ENCODE data around the gene DCLK2.

DCLK2 gene

DNA sequence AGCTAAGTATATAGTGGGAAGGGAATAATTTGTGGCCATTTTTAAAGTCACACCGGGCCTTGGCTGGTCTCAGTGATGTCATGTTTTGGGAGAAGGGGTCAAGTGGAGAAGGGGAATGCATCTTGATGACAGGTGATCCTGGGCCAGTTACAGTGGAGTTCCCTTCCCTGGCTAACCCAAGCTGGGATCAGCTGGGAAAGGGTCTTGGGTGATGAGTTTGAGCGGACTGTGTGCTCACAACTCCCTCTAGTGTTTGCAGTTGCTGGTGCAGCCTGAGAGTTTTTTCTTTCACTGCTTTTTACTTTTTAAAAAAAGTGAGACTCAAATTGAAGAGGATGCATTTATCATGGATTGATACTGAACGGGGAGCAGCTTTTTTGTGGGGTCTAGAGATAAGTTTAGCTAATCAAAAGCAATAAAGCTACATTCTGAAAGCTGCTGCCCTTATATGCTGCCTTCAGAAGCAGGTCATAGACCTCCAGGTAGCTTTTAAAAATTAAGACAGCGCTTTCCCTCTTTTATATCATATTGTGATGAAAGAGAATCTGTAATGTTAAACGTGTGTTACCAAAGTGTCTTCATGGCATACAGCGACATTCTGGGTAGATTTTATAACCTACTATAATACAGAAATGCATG lies 164.7 kb downstream of the DCLK2 start:
- DNase-seq (ENCODE audit: low read depth) = peak; percentile 54

DNA sequence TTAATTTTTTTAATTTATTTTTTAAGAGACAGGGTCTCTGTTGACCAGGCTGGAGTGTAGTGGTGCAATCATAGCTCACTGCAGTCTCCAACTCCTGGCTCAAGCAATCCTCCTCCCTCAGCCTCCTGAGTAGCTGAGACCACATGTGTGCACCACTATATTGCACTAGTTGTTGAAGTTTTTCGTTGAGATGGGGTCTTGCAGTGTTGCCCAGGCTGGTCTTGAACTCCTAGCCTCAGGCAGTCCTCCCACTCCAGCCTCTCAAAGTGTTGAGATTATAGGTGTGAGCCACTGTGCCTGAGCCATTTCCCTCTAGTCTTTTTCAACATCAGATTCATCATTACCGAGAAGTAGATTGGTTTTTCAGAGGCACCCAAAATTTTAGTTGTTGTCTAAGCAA lies 165.7 kb downstream of the DCLK2 start:
- no peak for DNase-seq (ENCODE audit: low read depth)

DNA sequence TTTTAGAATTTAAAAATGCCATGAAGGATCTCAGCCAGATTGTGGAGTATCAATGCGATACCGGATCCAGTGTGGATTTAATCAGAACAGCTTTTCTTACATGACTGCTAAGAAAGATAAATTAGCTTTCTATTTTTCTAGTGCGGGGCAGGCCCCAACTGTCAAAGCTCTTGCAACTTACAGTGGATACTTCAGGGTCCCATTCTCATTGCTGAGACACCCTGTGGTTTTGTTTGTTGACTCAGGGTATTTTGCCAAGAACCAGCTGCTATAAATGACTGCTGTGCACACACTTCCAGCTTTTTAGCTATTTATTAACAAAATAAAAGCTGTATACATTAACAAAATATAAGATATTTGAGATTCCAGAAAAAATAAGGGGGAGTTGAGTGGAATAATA lies 166.4 kb downstream of the DCLK2 start:
- peak; percentile 45 for DNase-seq (ENCODE audit: low read depth)

DNA sequence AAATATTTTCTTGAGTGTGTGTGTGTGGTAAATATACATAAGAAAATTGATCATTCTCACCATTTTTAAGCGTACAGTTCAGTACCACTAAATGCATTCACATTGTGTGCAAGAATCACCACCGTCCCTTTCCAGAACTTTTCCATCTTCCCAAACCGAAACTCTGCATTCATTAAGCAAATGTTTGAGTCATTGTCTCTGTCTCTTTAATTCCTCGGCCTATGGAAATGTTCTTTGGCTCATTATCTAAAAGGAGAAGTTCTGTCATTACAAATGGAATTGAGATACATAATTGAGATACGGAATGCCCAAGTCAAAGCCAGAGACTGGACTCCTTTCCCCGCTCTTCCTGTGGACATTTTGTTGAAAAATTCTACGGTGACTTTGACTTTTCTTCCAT lies 168.9 kb downstream of the DCLK2 start:
- DNase-seq (ENCODE audit: low read depth) = no peak

DNA sequence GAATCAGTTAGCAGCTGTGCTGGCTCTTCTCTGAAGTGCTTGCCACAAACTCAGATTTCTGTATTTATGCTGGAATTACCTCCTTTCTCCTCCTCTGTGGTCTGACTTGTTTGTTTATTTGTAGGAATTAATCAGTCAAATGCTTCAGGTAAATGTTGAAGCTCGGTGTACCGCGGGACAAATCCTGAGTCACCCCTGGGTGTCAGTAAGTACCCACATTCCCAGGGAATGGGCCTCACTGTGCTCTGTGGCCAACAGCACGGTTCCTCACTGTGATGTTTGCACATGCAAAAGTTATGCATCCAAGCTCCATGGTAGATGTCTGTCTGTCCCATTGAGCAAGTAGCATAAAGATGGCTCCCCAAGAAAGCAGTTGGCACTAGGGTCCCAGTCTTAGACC lies 169.9 kb downstream of the DCLK2 start:
- peak; percentile 28 for DNase-seq (ENCODE audit: low read depth)

DNA sequence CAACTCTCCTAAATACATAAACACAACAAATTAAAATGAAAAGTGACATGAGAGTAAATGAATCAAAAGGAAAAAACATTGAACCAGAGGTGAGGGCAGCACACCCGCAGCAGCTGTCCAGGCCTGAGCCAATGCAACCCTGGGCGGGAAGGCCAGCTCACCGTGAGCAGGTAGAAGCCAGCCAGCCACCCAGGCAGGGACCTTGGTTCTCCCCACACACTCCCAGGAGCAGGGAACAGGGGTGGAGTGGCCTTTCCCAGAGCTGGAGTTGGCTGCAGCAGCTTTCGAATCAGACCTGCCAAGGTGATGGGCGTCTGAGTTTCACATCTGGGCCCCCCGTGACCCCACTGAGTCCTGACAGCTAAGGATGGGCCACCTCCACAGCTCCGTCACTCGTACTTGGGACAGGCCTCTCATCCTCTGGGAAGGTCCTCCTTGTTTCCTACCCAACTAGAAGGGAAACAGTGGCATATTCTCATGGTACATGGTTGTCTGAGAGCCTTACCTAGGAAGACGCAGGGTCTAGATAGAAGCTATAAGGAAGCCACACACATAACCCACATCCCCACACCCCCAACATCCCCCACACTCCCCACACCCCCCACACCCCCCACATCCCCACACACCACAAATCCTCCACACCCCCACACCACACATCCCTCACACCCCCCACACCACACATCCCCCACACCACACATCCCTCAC lies 172.2 kb downstream of the DCLK2 start:
- DNase-seq (ENCODE audit: low read depth) = no peak

DNA sequence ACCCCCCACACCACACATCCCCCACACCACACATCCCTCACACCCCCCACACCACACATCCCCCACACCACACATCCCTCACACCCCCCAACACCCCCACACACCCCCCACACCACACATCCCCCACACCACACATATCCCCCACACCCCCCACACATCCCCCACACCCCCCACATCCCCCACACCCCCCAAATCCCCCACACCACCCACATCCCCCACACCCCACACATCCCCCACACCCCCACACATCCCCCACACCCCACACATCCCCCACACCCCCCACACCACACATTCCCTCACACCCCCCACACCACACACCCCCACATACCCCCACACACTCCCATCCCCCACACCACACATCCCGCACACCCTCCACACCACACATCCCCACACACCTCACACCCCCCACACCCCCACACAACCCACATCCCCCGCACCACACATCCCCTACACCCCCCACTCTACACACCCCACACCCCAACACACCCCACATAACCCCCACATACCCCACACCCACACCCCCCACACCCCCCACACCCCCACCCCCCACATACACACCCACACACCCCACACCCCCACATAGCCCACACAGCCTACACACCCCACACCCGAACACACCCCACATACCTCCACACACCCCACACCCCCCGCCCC lies 172.9 kb downstream of the DCLK2 start:
- no peak for DNase-seq (ENCODE audit: low read depth)

DNA sequence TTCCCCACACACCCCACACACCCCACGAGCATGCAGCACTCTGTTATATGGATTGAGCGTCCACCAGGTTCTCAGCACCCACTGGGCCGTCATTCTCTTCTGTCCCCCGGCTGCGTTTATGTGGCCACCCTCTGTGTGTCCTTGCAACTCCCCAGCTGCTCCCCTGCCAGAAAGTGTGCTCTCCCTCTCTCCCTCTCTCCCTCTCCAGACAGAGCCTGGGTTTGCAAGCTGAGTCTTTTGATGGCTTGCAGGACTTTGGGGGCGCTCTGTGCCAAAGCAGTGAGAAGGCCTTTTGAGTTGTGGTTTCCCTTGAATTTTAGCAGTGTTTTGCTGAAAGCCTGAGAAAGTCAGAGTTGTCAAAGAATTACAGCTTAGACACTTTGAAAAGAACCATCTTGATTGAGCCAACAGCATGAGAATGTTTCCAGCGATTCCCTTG lies 173.5 kb downstream of the DCLK2 start:
- no peak for DNase-seq (ENCODE audit: low read depth)

DNA sequence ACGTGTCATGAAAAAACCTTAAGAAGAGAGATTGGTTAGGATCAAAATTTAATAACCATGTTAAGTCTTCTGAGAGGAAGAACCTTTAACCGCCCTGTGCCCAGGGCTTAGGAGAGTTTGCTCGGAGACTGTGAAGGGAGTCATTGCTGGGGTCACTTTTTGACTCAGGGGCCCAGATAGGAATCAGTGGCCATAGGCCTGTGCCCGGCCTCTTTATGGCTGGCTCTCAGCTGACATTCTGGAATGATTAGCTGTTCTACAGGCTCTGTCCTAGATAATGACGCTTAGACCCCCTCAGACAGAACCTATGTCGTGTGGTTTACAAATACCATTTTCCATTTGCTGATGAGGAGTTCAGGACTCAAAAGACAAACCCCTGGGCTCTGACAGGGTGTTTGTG lies 174.1 kb downstream of the DCLK2 start:
- no peak for DNase-seq (ENCODE audit: low read depth)

DNA sequence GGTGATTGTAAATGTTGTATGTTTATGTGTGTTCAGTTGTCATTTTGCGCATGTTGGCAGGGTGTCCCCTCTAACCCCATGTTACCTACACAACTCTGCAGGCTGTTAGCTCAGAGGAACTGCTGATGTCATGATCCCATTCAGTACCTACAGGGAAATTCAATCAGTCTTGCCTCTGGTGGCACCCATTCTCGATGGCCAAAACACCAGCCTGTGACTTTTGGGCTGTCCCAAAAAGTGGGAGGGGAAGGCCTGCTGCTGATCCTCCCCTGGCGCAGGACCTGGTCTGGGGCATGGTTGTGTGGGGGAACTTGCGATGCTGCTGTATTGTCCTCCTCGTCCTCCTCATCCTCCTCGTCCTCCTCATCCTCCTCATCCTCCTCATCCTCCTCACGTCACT lies 174.5 kb downstream of the DCLK2 start:
- DNase-seq (ENCODE audit: low read depth) = no peak

DNA sequence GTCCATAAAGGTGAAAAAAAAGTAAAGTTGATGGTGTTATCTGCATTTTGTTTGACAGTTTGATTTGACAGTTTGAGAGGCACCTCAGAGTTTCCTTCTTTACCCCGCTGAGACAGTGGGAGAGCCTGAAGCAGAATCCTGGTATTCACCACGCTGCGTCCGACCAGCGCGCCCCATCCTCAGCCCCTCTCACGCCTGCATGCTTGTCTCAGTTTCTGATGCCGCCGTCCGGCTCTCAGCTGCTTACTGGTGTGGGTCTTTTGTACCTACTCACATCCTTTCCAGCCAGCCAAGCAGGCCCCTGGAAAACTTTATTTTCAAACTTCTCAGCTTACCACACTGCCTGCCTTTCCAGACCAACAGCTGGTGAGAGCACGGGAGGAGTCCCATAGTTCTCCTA lies 175.2 kb downstream of the DCLK2 start:
- DNase-seq (ENCODE audit: low read depth) = no peak

DNA sequence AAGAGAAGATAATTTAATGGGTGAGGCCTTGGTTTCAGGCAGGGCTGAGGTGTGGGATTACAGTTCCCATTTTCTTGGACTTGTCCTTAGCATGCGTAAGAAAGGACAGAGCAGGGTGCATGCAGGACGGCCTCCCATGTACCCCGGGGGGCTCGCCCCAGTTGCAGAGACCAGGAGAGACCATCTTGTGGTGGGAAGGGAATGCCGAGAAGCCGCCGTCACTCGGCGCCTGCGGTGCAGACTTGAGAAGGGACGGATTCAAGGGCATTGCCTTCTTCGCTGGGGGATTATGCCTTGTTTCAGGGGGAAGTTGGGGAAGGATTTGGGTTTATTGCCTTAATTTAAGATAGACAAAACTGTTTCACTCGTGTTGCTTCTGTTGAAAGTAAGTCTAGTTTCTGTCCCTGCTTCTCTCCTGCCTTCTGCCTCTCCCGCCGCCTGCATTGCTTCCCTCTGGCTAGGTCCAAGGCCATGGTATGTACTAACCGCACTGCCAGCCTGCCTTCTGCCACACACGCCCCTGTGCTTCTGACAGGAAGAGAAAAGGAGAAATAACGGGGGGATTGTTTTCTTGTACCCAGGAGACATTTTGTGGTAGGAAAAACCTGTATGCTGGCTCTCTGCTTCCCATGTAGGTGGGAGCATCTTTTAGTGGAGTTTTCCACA lies 175.9 kb downstream of the DCLK2 start:
- DNase-seq (ENCODE audit: low read depth) = no peak

DNA sequence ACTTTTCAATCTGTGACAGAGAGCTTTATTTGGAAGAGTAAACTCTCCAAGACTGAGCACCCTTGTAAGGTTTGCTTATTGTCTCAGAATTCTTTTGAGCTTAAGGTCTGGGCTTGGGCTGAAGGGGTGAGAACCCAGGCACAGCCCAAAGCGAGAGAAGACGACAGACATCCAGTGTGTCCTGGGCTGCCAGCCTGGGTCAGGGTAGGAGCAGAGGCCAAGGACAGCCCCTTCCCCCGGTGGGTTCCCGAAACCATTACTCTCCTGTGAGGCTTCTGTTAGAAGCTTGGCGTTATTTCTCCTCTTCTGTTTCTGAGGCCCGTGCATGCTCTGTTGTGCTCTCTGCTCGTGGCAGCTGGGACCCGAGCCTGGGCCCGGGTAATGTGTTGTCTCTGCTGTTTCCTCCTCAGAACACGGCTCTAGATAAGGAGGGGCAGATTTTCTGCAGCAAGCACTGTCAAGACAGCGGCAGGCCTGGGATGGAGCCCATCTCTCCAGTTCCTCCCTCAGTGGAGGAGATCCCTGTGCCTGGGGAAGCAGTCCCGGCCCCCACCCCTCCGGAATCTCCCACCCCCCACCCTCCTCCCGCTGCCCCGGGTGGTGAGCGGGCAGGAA lies 177.5 kb downstream of the DCLK2 start:
- no peak for DNase-seq (ENCODE audit: low read depth)

DNA sequence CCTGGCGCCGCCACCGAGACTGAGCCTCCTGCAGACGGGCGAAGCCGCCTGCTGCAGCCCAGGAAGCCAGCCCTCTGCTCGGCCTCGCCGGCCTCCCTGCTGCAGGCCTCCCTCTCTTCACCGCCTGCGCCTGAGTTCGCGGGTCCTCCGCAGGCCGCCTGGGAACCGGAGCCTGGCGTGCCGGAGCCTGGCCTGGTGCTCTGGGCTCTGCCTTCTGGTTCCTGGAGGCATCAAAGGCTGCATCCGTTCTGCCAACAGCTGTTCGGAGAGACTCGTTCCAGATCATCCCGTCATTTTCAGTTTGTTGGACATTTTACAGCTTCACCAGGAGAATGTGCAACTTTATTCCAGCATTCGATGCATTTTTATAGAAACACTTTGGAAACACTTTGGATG lies 178.0 kb downstream of the DCLK2 start:
- DNase-seq (ENCODE audit: low read depth) = no peak

DNA sequence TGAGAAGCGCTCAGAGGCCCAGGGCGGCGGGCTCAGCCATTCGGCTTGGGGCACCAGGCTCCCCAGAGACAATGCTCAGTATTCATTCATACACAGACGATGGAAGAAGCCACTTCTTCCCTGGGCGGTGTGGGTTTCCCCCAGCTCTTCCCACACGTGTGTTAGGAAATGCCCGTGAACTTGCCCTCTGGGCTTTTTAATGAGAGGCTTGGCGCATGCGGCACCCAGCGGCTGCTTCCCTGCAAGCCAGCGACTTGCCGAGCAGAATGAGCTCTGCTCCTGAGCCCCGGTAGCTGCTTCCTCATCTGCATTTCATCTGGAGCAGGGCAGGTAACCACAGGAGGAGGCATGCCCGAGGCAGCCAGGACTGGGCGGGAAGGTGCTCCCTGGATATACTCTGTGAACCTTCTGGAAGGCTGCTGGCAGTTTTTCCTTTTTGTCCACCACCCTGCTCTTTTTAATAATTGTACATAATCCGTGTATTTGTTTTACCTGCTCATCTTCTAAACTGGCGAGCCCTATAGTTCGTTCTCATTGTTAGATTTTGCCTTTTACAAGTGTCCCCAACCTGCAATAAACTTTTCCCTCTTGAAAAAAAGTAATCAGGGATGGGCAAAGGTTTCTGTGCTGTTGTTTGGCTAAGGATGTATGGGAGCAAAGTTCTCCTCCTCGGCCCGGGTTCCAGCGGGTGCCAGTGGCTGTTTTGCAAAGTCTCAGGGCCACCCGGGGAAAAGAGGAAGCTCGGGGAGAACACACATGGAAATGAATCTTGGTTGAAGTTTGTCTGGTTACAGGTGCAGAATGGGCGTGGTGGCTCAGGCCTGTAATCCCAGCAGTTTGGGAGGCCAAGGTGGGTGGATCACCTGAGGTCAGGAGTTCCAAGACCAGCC lies 178.8 kb downstream of the DCLK2 start:
- DNase-seq (ENCODE audit: low read depth) = no peak

DNA sequence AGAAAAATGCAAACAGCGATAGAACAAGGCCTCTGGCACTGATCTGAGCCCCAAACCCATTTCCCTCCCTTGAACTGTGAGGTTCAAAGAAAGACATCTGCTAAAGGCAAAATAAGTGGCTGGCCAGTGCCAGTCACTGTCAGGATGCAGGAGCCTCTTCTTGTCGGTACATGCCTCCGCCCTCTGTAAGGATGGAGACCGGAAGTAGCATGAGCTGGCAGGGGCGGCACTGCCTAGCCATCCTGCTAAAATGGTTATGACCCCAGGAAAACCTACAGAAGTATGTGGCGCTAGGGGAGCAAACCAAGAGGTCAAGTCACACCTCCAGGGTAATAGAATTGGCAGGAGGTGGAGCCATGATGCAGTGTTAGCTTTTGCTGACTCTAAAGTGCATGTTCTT lies 180.3 kb downstream of the DCLK2 start:
- no peak for DNase-seq (ENCODE audit: low read depth)

DNA sequence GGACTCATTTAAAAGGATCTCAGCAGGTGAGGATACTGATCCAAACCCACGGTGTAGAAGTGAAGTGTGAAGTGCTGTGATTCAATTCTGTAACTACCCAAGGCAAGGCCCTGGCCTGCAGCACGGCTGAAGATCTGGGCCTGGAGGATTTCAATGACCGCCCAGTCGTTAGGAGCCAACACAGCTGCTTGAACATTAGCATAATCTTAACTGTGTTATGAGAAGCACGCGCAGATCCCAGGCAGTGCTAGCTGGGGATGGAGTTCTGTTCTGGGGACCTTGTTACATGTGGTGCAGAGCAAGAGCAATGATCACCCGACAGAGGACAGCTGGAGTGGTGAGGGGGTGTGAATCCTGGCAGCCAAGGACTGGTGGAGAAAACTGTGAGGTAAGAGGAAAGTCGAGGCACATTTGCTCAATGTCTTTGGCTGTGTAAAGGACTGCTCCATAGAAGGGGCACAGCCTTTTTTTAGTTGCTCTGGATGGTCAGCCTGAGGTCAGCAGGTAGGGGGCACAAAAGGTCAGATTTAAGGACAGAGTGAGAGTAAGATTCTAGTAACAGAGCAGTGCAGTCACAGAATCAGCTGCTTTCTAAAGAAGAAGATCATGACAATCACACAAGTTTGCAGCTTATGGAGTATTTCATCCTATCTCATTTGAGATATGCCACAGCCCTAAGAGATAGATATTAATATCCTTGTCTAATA lies 181.8 kb downstream of the DCLK2 start:
- no peak for DNase-seq (ENCODE audit: low read depth)

DNA sequence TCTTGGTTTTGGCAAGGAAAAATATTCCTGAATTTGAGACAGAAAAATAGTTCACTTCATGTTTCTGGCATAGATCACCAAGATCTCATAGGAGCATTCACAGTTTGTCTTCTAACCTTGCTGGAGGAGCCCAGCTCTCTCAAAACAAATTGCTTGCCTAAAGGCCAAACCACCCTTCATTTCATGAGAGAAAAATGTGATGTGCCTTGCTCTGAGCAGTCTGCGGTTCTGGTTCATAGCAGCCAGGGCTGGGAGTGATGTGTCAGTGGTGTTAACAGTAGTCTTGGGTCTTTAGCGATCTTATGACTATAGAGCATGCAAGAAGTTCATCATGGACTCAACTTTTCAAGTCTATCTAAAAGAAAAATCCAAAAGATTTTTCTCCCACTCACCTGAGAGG lies 183.3 kb downstream of the DCLK2 start:
- DNase-seq (ENCODE audit: low read depth) = no peak

DNA sequence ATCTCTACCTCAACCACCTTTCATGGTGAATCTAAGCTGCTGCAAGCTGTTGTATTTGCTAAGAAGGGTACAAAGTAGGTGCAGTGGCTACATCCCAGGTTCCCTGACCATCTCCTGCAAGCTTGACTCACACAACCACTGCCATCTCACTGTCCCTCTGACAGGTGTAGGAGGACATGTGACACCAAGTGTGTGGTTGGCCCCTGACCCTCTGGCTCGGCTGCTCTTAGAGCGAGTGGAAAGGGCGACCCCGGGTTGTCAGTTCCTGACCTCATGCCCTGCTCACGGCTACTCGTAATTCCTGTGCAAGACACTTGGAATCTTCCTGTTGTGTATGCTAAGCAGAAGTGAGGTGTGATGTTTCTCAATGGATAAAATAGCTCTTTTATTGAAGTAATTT lies 184.4 kb downstream of the DCLK2 start:
- DNase-seq (ENCODE audit: low read depth) = no peak

DNA sequence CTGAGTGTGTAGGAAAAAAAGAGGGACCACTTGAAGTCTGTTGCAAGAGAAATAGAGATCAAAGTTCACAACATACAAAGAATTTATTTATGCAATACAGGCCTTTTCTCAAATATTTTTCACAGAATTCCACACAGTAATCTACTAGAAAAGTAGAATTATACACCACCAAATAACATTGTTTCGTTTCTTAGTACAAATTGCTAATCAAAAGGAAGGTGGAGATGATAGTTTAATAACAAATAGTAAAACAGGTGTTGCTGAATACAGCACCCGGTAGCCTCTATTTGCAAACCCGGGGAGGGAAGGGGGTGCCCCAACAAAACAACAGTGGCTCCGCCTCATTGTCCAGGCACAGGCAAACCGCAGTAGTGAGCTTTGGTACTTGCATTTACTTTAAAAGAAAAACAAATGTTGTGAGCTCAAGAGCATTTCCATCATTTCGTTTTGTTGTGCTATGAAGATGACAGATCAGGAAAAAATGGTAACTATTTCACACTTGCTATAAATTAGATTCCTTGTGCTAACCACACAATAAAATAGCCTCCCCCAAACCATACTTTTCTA lies 186.4 kb downstream of the DCLK2 start:
- DNase-seq (ENCODE audit: low read depth) = no peak

DNA sequence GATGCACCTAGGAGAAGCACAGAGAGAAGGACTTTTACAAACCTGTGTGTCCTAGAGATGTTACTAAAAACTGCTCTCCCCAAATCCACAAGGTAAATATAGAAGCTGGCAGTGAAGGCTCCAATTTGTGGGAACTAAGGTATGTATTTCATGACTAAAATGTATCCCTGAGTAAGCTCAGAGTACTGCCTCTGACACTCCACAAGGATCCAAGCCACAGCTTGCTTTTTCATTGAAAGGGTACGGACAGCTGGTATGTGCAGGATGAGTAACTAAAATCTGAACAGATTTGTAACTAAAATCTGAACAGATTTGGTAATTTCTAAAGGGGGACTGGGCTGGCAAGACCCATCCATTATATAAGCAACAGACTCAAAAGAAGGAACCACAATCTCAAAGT lies 187.6 kb downstream of the DCLK2 start:
- no peak for DNase-seq (ENCODE audit: low read depth)

Data from ELR (cell line).